SK-N-SH treated with all-trans-retinoic acid at 6 μM for 48 hours (cell line): ENCODE measurements around the gene AKT1S1.

Experiments used
- ATAC-seq: fragments of 200-7000 bp; cut with Tn5 transposase; 3 replicates; pipeline ENCODE4 v1.9.1; 2020; ENCODE audit warnings: mild to moderate bottlenecking, moderate library complexity
- ARNTL ChIP-seq: fragments of 450-650 bp; formaldehyde crosslinking; IDR thresholded peaks from 2 replicates; pipeline ENCODE4 v1.5.0; 2020; ENCODE audit warnings: low read depth, mild to moderate bottlenecking, moderate library complexity, borderline replicate concordance
- BACH2 ChIP-seq: fragments of 250-450 bp; sonication (Bioruptor Pico); IDR thresholded peaks from 2 replicates; pipeline ENCODE4 v1.9.0; 2021; ENCODE audit warnings: mild to moderate bottlenecking, borderline replicate concordance
- CREB5 ChIP-seq: fragments of 250-450 bp; sonication (Bioruptor Pico); IDR thresholded peaks from 2 replicates; pipeline ENCODE4 v1.5.1; 2020; ENCODE audit warnings: low read depth, mild to moderate bottlenecking, moderate library complexity
- CSDC2 ChIP-seq: fragments of 250-450 bp; sonication (Bioruptor Pico); IDR thresholded peaks from 2 replicates; pipeline ENCODE4 v1.5.0; 2020; ENCODE audit warnings: mild to moderate bottlenecking, moderate library complexity
- ESRRG ChIP-seq: fragments of 250-450 bp; sonication (Bioruptor Pico); IDR thresholded peaks from 2 replicates; pipeline ENCODE4 v1.6.1; 2021; ENCODE audit warnings: mild to moderate bottlenecking
- GLIS3 ChIP-seq: fragments of 250-450 bp; sonication (Bioruptor Pico); IDR thresholded peaks from 2 replicates; pipeline ENCODE4 v1.5.0; 2020; ENCODE audit warnings: mild to moderate bottlenecking, moderate library complexity
- OSR1 ChIP-seq: fragments of 250-450 bp; sonication (Bioruptor Pico); IDR thresholded peaks from 2 replicates; pipeline ENCODE4 v1.8.0; 2022; ENCODE audit warnings: moderate library complexity, mild to moderate bottlenecking, inconsistent platforms
- PATZ1 ChIP-seq: fragments of 250-450 bp; sonication (Bioruptor Pico); IDR thresholded peaks from 2 replicates; pipeline ENCODE4 v1.8.0; 2020; ENCODE audit warnings: mild to moderate bottlenecking, moderate library complexity, borderline replicate concordance
- POU6F1 ChIP-seq: fragments of 250-450 bp; sonication (Bioruptor Pico); IDR thresholded peaks from 2 replicates; pipeline ENCODE4 v1.8.0; 2021; ENCODE audit warnings: low read depth, mild to moderate bottlenecking, moderate library complexity, borderline replicate concordance
- PPARA ChIP-seq: fragments of 250-450 bp; sonication (Bioruptor Pico); IDR thresholded peaks from 2 replicates; pipeline ENCODE4 v1.5.0; 2020; ENCODE audit warnings: mild to moderate bottlenecking, borderline replicate concordance
- RARB ChIP-seq: fragments of 250-450 bp; sonication (Bioruptor Pico); IDR thresholded peaks from 2 replicates; pipeline ENCODE4 v1.8.0; 2021; ENCODE audit warnings: mild to moderate bottlenecking, moderate library complexity
- SNAI2 ChIP-seq: fragments of 250-450 bp; sonication (Bioruptor Pico); IDR thresholded peaks from 2 replicates; pipeline ENCODE4 v1.5.0; 2020; ENCODE audit warnings: mild to moderate bottlenecking, moderate library complexity
- TCF4 ChIP-seq: fragments of 250-450 bp; sonication (Bioruptor Pico); IDR thresholded peaks from 2 replicates; pipeline ENCODE4 v1.8.0; 2021; ENCODE audit warnings: mild to moderate bottlenecking, moderate library complexity, borderline replicate concordance
- TOX ChIP-seq: fragments of 250-450 bp; sonication (Bioruptor Pico); IDR thresholded peaks from 2 replicates; pipeline ENCODE4 v1.8.0; 2021; ENCODE audit warnings: mild to moderate bottlenecking, moderate library complexity, borderline replicate concordance
- TSHZ2 ChIP-seq: fragments of 250-450 bp; sonication (Bioruptor Pico); IDR thresholded peaks from 2 replicates; pipeline ENCODE4 v1.5.0; 2020; ENCODE audit warnings: mild to moderate bottlenecking, moderate library complexity
- ZC3H10 ChIP-seq: fragments of 250-450 bp; sonication (Bioruptor Pico); IDR thresholded peaks from 2 replicates; pipeline ENCODE4 v1.5.1; 2021; ENCODE audit warnings: mild to moderate bottlenecking, moderate library complexity
- ZFP30 ChIP-seq: fragments of 450-650 bp; formaldehyde crosslinking; IDR thresholded peaks from 2 replicates; pipeline ENCODE4 v1.5.0; 2022; ENCODE audit warnings: mild to moderate bottlenecking, moderate library complexity
- ZNF565 ChIP-seq: fragments of 450-650 bp; formaldehyde crosslinking; conservative IDR thresholded peaks from 2 replicates; pipeline ENCODE4 v1.5.0; 2020; ENCODE audit warnings: low read depth, mild to moderate bottlenecking, moderate library complexity
- ZNF70 ChIP-seq: fragments of 450-650 bp; formaldehyde crosslinking; IDR thresholded peaks from 2 replicates; pipeline ENCODE4 v1.5.0; 2020; ENCODE audit warnings: mild to moderate bottlenecking, moderate library complexity
- ZNF8 ChIP-seq: fragments of 450-650 bp; formaldehyde crosslinking; IDR thresholded peaks from 2 replicates; pipeline ENCODE4 v1.5.0; 2020; ENCODE audit warnings: mild to moderate bottlenecking, moderate library complexity
- TF ChIP-seq, protein P1 (sequence below): fragments of 250-450 bp; sonication (Bioruptor Pico); IDR thresholded peaks from 2 replicates; pipeline ENCODE4 v1.5.1; 2021; ENCODE audit warnings: mild to moderate bottlenecking, moderate library complexity

The AKT1S1 gene

DNA sequence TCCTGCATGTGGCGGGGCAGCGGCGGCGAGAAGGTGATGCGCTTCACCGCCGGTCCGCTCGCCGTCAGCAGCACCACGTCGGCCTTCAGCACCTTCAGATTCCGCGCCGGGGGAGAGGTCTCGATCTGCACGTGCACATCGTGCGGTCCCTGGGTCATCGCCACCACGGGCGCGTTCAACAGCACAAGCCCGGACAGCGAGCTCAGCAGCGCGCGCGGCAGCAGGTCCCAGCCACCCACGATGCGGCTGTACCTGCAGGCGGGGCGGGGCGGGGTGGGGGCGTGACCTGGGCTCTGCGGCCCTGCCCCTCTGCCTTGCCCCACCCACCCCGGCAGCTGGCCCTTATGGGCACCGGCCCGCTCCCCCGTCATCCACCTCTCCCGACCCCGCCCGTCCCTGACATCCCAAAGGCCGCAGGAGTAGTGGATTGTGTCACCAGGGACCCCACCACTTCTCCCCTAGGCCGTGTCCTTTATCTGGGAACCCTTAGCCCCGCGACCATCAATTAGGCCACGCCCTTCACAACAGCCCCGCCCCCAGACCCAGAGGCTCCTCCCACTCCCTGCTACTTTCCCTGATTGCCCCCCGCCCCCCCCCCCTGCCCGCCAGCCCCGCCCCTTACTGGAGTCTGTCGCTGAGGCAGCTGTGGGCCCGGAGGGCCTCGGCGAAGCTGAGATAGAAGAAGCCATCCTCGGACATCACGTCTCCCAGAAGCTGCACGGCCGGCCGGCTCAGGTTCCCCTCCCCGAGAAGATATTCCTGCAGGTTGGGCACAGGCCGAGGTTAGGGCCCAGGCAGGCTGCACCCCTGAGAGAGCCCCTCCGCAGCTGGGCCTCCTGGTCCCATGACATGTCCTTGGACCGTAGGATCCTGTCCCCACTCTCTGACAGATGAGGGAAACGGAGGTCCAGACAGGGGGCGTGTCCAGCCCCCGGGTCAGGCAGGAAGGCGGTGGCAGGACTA lies 13.5 kb upstream of the AKT1S1 start (continued):
- no peak for TF ChIP-seq CREB5 (CRISPR knock-in tag)
- TF ChIP-seq PPARA = no peak
- TF ChIP-seq TSHZ2 = no peak
- no peak for TF ChIP-seq ZNF565 (CRISPR knock-in tag)
- TF ChIP-seq TCF4 = no peak
- no peak for TF ChIP-seq TOX
- TF ChIP-seq ESRRG (CRISPR knock-in tag) = no peak

GRCh38 chr19:49889687-49890348 lies 12.7 kb upstream of the AKT1S1 start:
- TF ChIP-seq PPARA (no peak), BACH2 (no peak), POU6F1 (no peak), ESRRG (CRISPR knock-in tag) (no peak), RARB (CRISPR knock-in tag) (no peak)
- ATAC-seq = peak; percentile 42

DNA sequence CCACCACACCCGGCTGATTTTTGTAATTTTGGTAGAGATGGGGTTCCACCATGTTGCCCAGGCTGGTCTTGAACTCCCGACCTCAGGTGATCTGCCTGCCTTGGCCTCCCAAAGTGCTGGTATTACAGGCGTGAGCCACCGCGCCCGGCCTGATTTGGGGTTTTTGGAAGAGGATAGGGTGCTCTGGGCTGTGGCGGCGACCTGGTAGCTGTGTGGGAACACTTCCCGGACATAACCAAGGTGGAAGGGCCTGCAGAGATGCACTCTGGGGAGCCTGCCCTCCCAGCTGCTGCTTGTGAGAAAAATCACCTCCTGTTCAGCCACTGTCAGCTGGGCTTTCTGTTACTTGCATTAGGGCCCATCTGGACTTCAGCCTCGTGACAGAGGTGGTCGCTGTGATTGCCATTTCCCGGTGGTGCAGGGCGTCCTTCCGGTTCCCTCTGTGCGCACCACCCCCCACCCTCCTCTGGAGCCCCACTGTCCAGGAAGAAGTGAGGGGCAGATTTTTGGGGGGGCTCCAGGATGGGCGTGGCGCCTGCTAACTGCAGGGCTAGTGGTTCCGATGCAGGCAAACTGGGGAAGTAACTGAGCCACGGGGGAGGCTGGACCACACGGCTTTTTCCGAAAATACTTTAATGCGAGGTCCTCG lies 12.0 kb upstream of the AKT1S1 start:
- TF ChIP-seq ARNTL (CRISPR knock-in tag) = no peak
- TF ChIP-seq ZNF70 (CRISPR knock-in tag) = no peak
- TF ChIP-seq ZFP30 (CRISPR knock-in tag) = no peak
- no peak for TF ChIP-seq GLIS3 (CRISPR knock-in tag)
- TF ChIP-seq CREB5 (CRISPR knock-in tag) = no peak
- TF ChIP-seq PPARA = no peak
- no peak for TF ChIP-seq TCF4
- no peak for TF ChIP-seq RARB (CRISPR knock-in tag)
- no peak for TF ChIP-seq TOX
- TF ChIP-seq ZNF565 (CRISPR knock-in tag) = no peak
- no peak for TF ChIP-seq OSR1 (CRISPR knock-in tag)
- TF ChIP-seq, protein P1, sequence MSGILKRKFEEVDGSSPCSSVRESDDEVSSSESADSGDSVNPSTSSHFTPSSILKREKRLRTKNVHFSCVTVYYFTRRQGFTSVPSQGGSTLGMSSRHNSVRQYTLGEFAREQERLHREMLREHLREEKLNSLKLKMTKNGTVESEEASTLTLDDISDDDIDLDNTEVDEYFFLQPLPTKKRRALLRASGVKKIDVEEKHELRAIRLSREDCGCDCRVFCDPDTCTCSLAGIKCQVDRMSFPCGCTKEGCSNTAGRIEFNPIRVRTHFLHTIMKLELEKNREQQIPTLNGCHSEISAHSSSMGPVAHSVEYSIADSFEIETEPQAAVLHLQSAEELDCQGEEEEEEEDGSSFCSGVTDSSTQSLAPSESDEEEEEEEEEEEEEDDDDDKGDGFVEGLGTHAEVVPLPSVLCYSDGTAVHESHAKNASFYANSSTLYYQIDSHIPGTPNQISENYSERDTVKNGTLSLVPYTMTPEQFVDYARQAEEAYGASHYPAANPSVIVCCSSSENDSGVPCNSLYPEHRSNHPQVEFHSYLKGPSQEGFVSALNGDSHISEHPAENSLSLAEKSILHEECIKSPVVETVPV (CRISPR knock-in tag) = no peak
- no peak for TF ChIP-seq ZC3H10
- no peak for TF ChIP-seq SNAI2 (CRISPR knock-in tag)
- no peak for TF ChIP-seq ESRRG (CRISPR knock-in tag)
- TF ChIP-seq BACH2 = no peak
- no peak for TF ChIP-seq POU6F1
- no peak for TF ChIP-seq PATZ1 (CRISPR knock-in tag)
- TF ChIP-seq ZNF8 = no peak
- no peak for TF ChIP-seq CSDC2
- ATAC-seq = no peak
